Measurements from ENCODE around the gene TUBA4A. TPM values are rescaled to one million over a fixed set of nuclear protein-coding genes. Genes with fewer than 3 reads are reported as not detected.

The TUBA4A gene
- total RNA-seq, 1 donor from 2014 or later, result 122 TPM

DNA sequence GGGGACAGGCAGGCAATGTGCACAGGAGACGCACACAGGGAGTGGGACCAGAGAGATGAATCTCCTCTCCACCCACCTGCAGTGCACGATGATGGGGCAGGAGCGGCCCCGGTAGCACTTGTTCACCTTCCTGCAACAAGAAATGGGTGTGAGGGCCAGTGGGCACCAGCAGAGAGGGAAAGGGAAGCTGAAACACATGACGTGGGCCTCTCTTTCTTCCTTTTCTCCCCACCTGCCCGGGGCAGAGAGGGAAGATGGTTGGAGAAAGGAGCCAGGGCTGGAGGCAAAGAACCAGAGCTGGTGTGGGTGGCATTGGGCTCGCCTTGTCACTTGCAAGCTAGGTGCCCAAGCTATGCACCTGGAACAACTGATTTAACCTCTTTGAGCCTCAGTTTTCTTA is 37.7 kb upstream of the TUBA4A start:
- Histone ChIP-seq H3K9me3 (no peaks in the 10 kb centered on the region), H3K4me1 (peaks cover 26% of the 10 kb centered on the region), H3K36me3 (no peaks in the 10 kb centered on the region), H3K27ac (no peak overlapping the region), H3K27me3 (no peaks in the 10 kb centered on the region), H3K4me3 (no peak overlapping the region)
- TF ChIP-seq POLR2AphosphoS5 (IDR thresholded peaks at IDR 0.05; ENCODE audit: insufficient read depth in 1 of 2, low read depth in 1 of 2), result no peak
- TF ChIP-seq, protein P1, sequence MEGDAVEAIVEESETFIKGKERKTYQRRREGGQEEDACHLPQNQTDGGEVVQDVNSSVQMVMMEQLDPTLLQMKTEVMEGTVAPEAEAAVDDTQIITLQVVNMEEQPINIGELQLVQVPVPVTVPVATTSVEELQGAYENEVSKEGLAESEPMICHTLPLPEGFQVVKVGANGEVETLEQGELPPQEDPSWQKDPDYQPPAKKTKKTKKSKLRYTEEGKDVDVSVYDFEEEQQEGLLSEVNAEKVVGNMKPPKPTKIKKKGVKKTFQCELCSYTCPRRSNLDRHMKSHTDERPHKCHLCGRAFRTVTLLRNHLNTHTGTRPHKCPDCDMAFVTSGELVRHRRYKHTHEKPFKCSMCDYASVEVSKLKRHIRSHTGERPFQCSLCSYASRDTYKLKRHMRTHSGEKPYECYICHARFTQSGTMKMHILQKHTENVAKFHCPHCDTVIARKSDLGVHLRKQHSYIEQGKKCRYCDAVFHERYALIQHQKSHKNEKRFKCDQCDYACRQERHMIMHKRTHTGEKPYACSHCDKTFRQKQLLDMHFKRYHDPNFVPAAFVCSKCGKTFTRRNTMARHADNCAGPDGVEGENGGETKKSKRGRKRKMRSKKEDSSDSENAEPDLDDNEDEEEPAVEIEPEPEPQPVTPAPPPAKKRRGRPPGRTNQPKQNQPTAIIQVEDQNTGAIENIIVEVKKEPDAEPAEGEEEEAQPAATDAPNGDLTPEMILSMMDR (IDR thresholded peaks at IDR 0.05), result no peak
- TF ChIP-seq POLR2A (IDR thresholded peaks at IDR 0.05), result no peak
- intact Hi-C loops (cut with DNase I), result no loop called here
- no peak for DNase-seq (ENCODE audit: extremely low spot score in 2 of 2)

DNA sequence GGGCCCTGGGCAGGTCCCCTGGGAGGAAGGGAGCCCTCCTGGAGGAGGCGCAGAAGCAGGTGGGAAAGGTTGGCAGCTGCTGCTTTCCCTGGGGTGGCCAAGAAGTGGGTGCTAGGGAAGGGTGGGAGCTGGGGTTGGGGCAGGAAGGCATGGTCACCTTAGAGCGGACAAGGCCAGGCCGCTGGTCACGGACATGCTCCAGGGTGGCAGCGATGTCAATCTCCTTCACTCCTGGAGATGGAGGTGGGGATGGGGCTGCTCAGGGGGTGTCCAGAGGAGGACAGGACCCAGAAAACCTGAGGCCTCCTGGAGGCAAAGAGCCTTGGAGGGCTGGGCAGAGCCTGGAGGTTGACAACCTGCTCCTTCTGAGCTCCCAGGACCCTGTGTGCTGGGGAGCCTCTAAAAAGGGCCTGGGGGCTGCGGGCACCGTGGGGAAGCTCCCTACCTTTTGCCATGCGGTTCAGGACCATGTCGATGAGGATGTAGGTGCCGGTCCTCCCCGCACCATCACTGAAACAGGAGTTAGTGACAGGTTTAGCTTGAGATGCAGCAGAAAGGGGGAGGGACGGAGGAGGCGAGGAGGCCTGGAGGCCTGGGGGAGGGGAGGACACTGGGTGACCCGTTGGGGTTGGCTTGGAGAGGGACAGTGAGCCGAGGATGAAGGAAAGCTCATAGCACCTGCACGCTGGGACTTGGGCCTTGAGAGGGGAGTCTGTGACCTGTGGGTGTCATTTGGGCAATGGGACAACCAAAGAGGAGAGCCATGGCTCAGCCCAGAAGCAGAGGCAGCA is 36.9 kb upstream of the TUBA4A start:
- H3K27me3 ChIP-seq, result no peaks in the 10 kb centered on the region
- no peaks in the 10 kb centered on the region for H3K36me3 ChIP-seq
- peaks cover 35% of the 10 kb centered on the region for H3K4me1 ChIP-seq
- no peak for DNase-seq (ENCODE audit: extremely low spot score in 2 of 2)
- H3K27ac ChIP-seq, result peak overlapping the region; percentile 85
- no peak overlapping the region for H3K4me3 ChIP-seq
- TF ChIP-seq, protein P1 (IDR thresholded peaks at IDR 0.05), result no peak
- TF ChIP-seq POLR2AphosphoS5 (IDR thresholded peaks at IDR 0.05; ENCODE audit: insufficient read depth in 1 of 2, low read depth in 1 of 2), result no peak
- no peak for TF ChIP-seq POLR2A (IDR thresholded peaks at IDR 0.05)
- intact Hi-C loops (cut with DNase I), result no loop called here
- no peaks in the 10 kb centered on the region for H3K9me3 ChIP-seq

DNA sequence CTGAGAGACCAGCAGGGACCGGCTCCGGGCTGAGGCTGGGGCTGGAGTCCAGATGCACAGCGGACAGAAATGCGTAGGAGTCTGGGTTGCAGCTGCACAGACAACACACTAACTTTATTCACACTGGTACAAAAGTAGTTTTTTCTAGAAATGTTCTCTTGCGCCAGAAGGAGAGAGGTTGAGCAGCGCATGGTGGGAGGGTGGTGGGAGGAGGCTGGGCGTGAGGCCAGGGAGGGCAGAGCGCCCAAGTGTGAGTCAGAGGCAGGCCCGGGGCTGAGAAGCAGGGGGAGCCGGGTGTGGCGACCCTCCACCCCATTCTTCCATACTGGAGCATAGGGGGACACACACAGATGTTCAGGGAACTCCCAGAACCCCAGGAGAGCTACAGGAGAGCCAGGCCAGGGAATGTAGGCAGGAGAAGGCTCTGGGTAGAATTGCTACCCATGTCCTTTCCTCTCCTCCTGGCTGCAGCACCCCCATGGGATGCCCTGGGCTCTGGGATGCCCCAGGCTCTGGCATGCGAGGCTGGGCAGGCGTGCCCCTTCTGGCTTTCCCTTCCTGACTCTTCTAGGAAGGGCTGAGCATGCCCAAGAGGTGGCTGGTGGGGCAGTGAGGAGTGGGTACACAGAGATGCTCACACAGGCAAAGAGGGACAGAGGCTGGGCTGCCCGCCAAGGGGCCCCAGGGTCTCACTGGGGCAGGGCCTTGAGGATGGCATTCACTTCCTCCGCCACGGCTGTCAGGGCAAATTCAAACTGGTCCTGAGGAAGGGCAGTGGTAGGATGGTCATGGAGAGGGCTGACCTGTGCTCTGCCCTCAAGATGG is 36.0 kb upstream of the TUBA4A start:
- Histone ChIP-seq H3K9me3 (no peaks in the 10 kb centered on the region), H3K27me3 (no peaks in the 10 kb centered on the region), H3K27ac (peak overlapping the region; percentile 85), H3K4me3 (no peak overlapping the region), H3K4me1 (peaks cover 43% of the 10 kb centered on the region), H3K36me3 (peaks cover 0 to 5% of the 10 kb centered on the region in 2 donors)
- intact Hi-C loops (cut with DNase I), result no loop called here
- DNase-seq (ENCODE audit: extremely low spot score in 2 of 2), result no peak
- TF ChIP-seq, protein P1 (IDR thresholded peaks at IDR 0.05), result no peak
- TF ChIP-seq POLR2A (IDR thresholded peaks at IDR 0.05) (peak in 1 of 2 donors; percentile 14), POLR2AphosphoS5 (IDR thresholded peaks at IDR 0.05; ENCODE audit: insufficient read depth in 1 of 2, low read depth in 1 of 2) (peak; percentile 91 to 92)

DNA sequence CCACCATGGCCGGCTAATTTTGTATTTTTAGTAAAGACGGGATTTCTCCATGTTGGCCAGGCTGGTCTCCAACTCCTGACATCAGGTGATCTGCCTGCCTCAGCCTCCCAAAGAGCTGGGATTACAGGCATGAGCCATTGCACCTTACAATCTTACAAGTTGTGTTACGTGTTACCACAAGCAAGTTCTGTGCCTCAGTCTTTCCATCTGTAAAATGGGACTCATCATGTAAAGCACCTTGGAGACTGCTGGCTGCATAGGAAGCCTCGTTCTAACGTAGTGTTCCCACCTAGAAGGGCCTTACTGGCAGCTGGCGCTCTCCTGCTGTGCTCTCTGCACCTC is 35.4 kb upstream of the TUBA4A start:
- Histone ChIP-seq H3K4me1 (peaks cover 48% of the 10 kb centered on the region), H3K4me3 (no peak overlapping the region), H3K9me3 (no peaks in the 10 kb centered on the region), H3K27me3 (no peaks in the 10 kb centered on the region), H3K27ac (peak overlapping the region; percentile 85), H3K36me3 (peaks cover 0 to 11% of the 10 kb centered on the region in 2 donors)
- no peak for DNase-seq (ENCODE audit: extremely low spot score in 2 of 2)
- intact Hi-C loops (cut with DNase I), result no loop called here
- TF ChIP-seq, protein P1 (IDR thresholded peaks at IDR 0.05), result no peak
- TF ChIP-seq POLR2A (IDR thresholded peaks at IDR 0.05) (no peak), POLR2AphosphoS5 (IDR thresholded peaks at IDR 0.05; ENCODE audit: insufficient read depth in 1 of 2, low read depth in 1 of 2) (no peak)

Measured in vagina (tissue), 2 donors.